ENCODE data around the gene DUSP16.
"Not testable (repeated sequence)": the region's sequence is repeated elsewhere in the genome, so short reads cannot be mapped to it uniquely, and the experiment has no call there.

DUSP16 gene, protein sequence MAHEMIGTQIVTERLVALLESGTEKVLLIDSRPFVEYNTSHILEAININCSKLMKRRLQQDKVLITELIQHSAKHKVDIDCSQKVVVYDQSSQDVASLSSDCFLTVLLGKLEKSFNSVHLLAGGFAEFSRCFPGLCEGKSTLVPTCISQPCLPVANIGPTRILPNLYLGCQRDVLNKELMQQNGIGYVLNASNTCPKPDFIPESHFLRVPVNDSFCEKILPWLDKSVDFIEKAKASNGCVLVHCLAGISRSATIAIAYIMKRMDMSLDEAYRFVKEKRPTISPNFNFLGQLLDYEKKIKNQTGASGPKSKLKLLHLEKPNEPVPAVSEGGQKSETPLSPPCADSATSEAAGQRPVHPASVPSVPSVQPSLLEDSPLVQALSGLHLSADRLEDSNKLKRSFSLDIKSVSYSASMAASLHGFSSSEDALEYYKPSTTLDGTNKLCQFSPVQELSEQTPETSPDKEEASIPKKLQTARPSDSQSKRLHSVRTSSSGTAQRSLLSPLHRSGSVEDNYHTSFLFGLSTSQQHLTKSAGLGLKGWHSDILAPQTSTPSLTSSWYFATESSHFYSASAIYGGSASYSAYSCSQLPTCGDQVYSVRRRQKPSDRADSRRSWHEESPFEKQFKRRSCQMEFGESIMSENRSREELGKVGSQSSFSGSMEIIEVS

GRCh38 chr12:12562585-12563261 lies at the start of gene DUSP16:
Gene DUSP16 (minus strand): TSS chr12:12562863. CDS start chr12:12521098, 41,765 bp downstream.
- DNase-seq = peak; percentile 94

DNA sequence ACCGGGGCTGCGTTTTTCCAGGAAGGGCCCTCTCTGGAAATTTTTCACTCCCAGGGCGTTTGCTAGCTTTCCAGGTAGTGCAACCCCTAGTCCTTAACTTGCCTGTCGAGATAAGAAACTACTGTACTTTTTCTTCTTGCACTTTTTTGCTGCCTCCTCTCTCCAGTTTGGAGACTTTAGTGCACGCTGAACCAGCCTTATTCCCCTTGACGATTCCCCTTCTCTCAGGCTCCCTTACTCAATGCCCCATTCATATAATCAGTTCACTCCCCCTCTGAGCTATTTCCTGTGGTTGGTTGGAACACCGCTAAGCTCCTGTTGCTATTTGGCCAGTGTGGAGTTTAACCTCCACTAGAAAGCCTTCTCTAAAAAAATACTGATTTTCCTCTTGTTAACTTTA lies 49.7 kb upstream of the DUSP16 start:
- DNase-seq = peak; percentile 38

DNA sequence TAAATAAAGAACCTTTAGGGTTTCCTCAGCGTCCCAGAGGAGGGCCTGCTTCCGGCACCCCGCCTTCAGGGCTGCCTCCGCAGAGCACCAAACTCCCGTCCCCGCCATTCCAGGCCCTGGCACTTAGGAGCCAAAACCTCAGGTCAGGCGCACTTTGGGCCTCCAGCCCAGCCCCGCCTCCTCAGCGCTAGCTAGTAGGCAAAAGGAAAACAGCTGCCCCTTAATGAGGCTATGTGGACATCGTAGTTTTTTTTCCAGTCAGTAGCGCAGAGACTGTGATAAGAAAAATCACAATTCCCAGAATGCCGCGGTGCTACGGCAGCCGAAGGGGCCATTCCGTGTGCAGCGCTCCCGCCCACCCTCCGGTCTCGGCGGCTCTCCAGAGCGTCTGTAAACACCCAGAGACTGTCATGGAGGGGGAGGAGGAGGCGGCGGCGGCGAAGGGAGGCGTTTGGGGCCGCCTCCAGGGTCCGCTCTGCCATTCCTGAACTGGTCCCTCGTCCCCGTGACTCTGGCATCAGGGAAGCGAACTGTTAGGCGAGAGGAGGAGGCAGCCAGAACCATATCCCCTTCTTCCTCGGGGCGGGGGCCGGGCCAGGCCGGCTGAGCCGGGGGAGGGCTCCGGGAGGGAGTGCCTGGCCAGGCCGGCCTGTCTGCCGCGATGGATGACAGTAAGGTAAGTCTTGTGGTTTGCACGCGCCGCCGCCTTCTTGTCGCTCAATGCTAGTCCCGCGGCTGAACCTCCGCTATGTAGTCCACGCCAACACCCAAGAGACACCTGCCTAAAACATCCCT lies 49.0 kb upstream of the DUSP16 start, which contains the start of gene CREBL2:
TSS of gene CREBL2 (plus strand) at position 365 of the 795 bp plus-strand sequence. CDS start at position 662, 297 bp downstream.
- DNase-seq = peak; percentile 95

GRCh38 chr12:12610711-12611110 lies 48.0 kb upstream of the DUSP16 start:
- no peak for DNase-seq

DNA sequence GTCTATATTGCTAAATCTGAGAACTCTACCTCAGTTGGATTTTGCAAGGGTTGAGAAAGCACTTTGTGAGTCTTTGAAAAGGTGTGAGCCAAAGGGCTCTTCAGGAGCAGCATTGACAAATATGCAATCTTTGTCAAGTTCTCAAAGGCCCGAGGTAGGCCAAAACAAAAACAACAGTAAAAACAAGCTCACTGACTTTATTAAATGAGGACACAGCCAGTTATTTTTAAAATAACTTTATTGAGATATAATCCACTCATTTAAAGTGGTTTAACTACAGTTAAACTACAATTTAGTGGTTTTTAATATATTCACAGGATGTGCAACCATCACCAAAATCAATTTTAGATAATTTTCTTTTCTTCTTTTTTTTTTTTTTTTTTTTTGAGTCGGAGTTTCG lies 47.0 kb upstream of the DUSP16 start:
- DNase-seq = no peak

DNA sequence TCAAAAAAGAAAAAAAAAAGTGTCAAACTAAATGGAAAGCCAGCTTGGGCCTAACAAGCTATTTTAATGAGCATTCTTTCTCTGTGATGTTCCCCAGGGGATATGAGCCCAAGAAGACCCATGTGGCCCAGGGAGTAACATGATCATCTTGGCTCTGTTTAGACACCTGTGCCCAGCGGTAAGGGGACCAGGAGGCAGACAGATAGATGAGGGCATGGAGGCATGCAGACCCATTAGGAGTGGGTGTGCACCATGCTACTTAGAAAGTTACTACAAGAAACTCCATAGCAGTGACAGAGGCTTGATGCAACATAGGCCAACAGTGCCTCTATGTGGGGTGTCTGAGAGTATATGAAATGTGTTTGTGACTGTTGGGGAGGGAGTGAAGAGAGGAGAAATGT lies 45.9 kb upstream of the DUSP16 start:
- no peak for DNase-seq

DNA sequence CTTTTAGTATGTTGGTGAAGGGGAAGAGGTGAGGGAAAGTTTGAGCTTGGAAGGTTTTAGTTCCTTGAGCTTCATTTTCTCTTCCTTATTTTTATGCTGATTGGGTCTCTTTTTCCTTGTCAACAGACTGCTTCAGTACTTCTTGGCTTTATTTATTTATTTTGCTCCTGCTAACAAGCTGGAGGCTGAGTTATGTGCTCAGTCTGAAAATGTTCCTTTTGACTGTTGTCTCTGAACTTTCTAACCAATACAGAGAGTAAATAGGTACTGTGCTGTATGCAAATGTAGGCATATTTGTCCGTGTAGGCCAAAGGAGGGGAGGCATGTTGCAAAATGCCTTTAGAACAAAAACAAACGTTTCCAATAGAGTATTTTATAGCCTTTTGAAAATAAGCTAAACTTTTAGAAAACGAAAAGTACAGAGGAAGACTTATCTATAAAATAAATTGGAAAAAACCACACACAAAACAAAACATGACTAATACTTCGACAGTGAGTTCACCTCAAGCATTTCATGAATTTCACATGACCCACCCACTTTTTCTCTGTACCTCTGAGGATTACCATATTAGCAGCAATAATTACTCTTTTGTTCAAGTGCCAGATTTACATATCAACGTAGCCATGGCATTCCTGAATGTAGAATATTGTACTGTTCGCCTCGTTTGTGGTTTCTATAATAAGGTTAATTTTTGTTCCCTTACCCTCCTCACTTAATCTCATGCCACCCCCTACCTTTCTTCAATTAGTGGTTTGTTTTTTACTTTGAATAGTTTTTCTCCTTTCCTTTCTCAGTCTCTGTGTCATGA lies 44.3 kb upstream of the DUSP16 start:
- DNase-seq = no peak

GRCh38 chr12:12604740-12605139 lies 42.1 kb upstream of the DUSP16 start:
- no peak for DNase-seq

DNA sequence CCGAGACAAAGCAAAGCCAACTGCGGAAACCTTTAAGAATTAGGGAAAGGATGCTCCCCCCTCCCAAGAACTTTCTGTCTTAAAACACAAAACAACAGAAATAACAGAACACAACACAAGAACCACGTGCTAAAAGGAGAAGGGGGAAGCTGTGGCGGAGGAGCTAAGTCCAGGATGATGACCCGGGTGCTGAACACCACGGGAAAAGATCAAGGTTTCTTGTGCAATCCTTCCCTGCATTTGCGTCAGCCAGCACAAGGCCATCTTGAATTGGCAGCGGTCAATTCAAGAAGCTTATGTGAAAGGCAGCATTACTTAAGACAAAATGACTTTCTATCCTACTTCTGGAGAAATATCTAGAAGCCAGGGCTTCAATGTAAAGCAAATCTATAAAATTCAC lies 38.0 kb upstream of the DUSP16 start:
- DNase-seq = no peak

GRCh38 chr12:12599750-12600643 lies 37.3 kb upstream of the DUSP16 start:
- no peak for DNase-seq

GRCh38 chr12:12598864-12599263 lies 36.2 kb upstream of the DUSP16 start:
- no peak for DNase-seq

GRCh38 chr12:12596598-12596997 lies 33.9 kb upstream of the DUSP16 start:
- not testable (repeated sequence) for DNase-seq

DNA sequence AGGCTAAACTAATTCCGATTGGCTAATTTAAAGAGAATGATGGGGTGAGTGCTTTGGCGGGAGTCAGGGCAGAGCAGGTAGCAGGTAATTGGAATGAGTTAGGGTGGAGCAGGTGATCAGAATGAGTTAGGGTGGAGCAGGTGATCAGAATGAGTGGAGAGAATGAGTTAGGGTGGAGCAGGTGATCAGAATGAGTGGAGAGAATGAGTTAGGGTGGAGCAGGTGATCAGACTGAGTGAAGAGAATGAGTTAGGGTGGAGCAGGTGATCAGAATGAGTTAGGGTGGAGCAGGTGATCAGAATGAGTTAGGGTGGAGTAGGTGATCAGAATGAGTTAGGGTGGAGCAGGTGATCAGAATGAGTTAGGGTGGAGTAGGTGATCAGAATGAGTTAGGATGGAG lies 33.3 kb upstream of the DUSP16 start:
- not testable (repeated sequence) for DNase-seq

GRCh38 chr12:12592930-12593329 lies 30.3 kb upstream of the DUSP16 start:
- DNase-seq = no peak

DNA sequence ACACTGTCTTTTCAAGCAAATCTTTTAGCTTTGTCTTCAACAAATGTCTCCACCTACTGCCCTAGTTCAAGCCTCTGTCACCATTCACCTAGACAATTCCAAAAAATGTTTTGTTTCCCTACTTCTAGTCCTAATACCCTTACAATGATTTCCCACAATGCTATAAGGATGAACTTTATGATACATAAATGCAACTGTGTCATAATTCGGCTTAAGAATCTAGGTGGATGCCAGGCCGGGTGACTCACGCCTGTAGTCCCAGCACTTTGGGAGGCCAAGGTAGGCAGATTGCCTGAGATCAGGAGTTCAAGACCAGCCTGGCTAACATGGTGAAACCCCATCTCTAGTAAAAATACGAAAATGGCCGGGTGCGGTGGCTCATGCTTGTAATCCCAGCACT lies 28.3 kb upstream of the DUSP16 start:
- no peak for DNase-seq

GRCh38 chr12:12588436-12588835 lies 25.8 kb upstream of the DUSP16 start:
- DNase-seq = not testable (repeated sequence)

DNA sequence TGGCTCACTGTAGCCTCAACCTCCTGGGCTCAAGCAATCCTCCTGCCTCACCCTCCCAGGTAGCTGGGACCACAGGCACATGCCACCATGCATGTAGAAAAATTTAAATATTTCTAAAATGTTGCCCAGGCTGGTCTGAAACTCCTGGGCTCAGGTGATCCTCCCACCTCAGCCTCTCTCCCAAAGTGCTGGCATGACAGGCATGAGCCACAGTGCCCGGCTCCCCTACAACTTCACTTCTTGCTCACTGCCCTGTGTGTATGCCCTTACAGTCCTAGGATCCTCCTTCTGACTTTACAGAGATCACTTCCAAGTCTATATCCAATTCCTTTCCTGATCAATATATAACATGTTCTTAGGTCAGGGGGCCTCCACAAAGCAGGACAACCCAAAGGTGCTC lies 25.2 kb upstream of the DUSP16 start:
- no peak for DNase-seq

DNA sequence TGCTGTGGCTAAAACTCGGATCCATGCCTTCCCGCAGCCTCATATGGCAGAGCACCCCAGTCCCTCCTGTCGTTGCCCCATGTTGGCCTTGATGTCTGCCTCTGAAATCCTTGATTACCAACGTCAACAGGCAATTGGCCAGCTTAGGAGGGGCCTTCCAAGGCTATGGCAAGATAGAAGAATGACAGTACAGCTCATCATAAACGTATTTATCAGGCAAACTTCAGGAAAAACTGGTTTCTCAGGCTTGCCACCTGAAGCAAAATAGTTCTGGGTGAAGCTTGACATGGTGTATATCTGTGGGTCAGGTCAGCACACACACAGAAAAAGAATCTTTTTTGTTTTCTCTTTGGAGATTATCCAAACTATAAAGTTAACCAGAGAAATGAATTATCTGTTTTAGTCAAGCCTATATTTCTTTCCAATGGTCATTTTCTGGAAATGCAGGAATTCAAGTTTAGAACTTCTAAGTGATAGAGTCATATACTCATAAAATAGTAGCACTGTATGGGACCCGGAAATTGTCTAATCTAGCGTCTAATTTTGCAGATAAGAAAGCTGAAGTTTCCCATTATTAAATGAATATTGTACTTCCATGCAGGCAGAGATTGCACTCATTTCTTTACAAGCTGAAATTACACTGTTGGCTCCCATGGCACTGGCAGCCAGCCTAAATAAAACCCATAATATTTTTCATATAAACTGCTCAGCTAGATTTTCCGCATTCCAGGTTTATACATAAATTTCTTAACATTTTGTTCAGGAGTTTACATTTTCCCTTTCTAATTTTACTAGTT lies 24.4 kb upstream of the DUSP16 start:
- DNase-seq = peak; percentile 37

DNA sequence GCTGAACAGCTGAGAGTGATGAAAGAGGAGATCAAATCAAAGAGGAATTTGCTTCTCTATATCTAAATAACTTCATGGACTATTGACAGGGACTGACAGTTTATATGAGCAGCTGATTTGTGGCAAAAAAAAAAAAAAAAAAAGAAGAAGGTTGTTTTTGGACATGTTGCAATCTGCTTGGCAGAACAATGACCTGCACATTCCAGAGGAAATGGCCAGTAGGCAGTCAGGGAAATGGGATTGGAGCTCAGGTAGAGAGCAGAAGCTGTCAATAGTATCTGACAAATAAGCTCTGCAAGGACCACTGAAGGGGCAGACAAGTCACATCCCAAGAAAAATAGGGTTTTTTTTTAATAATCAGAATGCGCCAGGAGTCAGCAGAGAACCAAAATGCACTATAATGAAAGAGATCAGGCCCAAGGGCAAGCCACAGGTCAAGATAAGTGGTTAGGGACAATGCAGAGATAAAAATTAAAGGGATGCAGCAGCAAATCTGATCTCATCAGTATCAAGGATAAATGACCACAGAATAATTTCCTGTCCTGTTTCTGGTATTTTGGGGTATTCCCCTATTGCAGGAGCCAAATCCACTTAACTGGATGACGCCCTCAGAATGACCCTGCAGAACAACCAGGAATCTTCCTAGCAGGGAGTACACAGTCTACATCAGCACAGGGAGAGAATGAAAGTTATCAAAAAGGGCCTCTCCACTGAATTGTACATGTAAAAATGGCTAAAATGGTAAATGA lies 22.6 kb upstream of the DUSP16 start:
- DNase-seq = no peak
